GM03348 (cell line): ENCODE results near the gene AP1M1.
"Not testable (repeated sequence)": the region's sequence is repeated elsewhere in the genome, so short reads cannot be mapped to it uniquely, and the experiment has no call there.

Experiments
- DNase-seq: peaks from one replicate; pipeline ENCODE4 v3.0.0; 2012; ENCODE audit warnings: low spot score

The AP1M1 gene

GRCh38 chr19:16263141-16263761 lies 65.5 kb downstream of the AP1M1 start:
- DNase-seq, result no peak

GRCh38 chr19:16265205-16265604 lies 67.5 kb downstream of the AP1M1 start:
- no peak for DNase-seq

- no peak for DNase-seq
Measured at GRCh38 chr19:16265890-16266585, 68.3 kb downstream of the AP1M1 start.

DNA sequence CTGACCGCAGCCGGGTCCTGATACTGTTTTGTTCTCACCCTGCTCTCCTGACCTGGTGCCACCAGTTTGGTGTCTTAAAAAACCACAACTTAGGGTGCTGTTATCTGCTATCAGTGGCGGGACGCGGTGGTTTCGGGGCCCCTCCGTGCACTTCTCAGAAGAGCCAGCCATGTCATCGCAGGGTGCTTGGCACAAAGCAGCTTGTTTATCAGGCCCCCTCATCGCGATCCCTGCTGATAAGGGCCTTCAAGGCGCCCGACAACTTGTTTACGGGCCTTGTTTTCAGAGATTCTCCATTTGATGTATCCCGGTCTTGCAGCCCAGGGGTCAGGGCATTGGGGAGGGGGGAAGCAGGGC lies 68.9 kb downstream of the AP1M1 start:
- no peak for DNase-seq

- DNase-seq, result no peak
Measured at GRCh38 chr19:16268676-16269319, 71.1 kb downstream of the AP1M1 start.

- DNase-seq, result peak; percentile 60
Measured at GRCh38 chr19:16272945-16273344, 75.2 kb downstream of the AP1M1 start.

DNA sequence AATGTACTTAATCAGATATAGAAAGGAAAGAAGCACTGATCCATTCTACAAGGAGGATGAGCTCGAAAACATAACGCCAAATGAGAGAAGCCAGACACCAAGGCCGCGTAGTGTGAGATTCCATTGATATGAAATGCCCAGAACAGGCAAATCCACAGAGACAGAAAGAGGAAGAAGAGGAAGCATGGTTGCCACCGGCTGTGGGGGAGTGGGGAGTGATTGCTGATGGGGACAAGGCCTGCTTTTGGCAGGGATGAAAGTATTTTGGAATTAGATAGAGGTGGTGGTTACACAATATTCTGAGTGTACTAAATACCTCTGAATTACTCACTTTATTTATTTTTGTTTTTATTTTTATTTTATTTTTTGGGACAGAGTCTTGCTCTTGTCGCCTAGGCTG lies 76.7 kb downstream of the AP1M1 start:
- peak; percentile 28 for DNase-seq

DNA sequence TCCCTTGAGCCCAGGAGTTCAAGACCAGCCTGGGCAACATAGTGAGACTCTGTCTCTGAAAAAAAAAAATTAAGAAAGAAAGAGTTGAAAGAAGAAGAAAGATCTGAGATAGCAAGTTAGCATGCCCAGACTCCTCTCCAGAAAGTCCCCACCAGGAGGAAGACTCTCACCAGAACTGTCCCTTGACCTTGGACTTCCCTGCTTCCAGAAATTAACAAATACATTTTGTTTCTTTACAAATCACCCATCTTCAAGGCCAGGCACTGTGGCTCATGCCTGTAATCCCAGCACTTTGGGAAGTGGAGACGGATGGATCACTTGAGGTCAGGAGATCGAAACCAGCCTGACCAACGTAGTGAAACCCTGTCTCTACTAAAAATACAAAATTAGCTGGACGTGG lies 82.6 kb downstream of the AP1M1 start:
- DNase-seq, result no peak

DNA sequence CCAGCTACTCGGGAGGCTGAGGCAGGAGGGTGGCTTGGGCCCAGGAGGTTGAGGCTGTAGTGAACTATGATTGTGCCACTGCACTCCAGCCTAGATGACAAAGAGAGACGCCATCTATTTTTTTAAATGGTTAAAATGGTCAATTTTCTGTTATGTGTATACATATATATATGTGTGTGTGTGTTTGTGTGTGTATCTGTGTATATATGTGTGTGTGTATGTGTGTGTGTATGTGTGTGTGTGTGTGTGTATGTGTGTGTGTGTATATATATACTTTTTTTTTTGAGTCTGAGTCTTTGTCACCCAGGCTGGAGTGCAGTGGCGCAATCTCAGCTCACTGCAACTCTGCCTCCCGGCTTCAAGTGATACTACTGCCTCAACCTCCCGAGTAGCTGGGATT lies 84.0 kb downstream of the AP1M1 start:
- no peak for DNase-seq

GRCh38 chr19:16283210-16284061 lies 85.7 kb downstream of the AP1M1 start:
- DNase-seq, result peak; percentile 75

- DNase-seq, result no peak
Measured at GRCh38 chr19:16284505-16284904, 86.8 kb downstream of the AP1M1 start.

DNA sequence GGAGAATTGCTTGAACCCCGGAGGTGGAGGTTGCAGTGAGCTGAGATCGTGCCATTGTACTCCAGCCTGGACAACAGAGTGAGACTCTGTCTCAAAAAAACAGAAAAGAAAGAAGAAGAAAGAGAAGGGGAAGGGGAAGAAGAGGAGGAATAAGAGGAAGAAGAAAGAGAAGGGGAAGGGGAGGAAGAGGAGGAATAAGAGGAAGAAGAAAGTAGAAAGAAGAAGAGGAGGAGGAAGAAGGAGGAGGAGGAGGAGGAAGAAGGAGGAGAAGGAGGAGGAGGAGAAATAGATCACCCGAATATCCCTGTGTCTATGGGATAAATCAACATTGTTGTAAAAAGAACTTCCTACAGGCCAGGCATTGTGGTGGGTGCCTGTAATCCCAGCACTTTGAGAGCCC lies 87.4 kb downstream of the AP1M1 start:
- not testable (repeated sequence) for DNase-seq

GRCh38 chr19:16285769-16286498 lies 88.2 kb downstream of the AP1M1 start:
- DNase-seq, result no peak

DNA sequence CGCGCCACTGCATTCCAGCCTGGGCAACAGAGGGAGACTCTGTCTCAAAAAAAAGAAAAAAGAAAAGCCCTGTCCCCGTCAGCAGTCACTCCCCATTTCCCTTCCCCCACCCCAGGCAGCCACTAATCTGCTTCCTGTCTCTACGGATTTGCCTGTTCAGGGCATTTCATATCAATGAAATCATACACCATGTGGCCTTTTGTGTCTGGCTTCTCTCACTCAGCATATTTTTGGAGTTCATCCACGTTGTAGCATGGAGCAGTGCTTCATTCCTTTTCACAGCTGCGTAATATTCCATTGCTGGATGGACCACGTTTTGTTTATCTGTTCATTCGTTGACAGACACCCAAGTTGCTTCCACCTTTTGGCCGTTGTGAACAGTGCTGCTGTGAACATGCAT lies 90.8 kb downstream of the AP1M1 start:
- no peak for DNase-seq

DNA sequence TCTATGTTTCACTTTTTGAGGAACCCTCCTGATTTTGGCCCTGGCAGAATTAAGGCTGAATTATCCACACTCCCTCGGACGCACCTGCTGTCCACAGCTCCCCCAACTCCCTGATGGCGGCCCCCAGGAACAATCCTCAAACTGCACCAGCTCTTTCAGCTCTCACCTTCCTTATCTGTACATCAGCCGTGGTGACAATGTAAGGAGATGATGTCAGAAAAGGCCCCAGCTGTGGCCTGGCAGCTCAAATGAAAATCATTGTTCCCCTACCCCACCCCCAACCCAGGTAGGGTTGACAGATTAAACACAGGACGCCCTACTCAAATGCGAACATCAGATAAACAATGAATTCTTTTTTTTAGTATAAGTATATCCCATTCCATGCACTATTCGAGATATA lies 91.9 kb downstream of the AP1M1 start:
- DNase-seq, result no peak

GRCh38 chr19:16290692-16291091 lies 93.0 kb downstream of the AP1M1 start:
- DNase-seq, result no peak

- peak; percentile 92 for DNase-seq
Measured at GRCh38 chr19:16293118-16294091, 95.7 kb downstream of the AP1M1 start.

DNA sequence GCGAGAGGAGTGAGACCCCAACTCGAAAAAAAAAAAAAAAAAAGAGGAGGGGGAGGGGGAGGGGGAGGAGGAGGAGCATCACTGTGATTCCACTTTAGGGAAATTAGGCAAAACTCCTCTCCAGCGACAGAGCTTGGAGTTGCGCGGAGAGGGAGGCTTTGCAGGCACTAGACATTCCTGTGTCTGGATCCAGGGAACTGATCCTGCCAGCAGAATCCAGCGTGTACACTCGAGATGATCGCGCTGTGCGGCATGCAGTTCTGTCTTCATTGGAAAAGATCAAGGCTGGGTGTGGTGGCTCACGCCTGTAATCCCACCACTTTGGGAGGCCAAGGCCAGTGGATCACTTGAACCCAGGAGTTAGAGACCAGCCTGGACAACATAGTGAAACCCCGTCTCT lies 97.3 kb downstream of the AP1M1 start:
- DNase-seq, result no peak
